ENCODE data around the gene CYTH1.
"Not testable (repeated sequence)": the region's sequence is repeated elsewhere in the genome, so short reads cannot be mapped to it uniquely, and the experiment has no call there.

The CYTH1 gene

GRCh38 chr17:78672871-78673371 lies 109.2 kb downstream of the CYTH1 start:
- FAIRE-seq = no peak
- DNase-seq (ENCODE audit: low spot score) = no peak

GRCh38 chr17:78672005-78672404 lies 110.1 kb downstream of the CYTH1 start:
- FAIRE-seq (no peak), DNase-seq (ENCODE audit: low spot score) (no peak)

GRCh38 chr17:78671726-78672001 lies 110.4 kb downstream of the CYTH1 start:
- FAIRE-seq; DNase-seq (ENCODE audit: low spot score): not testable (repeated sequence)

- FAIRE-seq = no peak
- DNase-seq (ENCODE audit: low spot score) = no peak
These were observed 111.0 kb downstream of the CYTH1 start for GRCh38 chr17:78670850-78671725.

- no peak for DNase-seq (ENCODE audit: low spot score)
- no peak for FAIRE-seq
These were observed 112.0 kb downstream of the CYTH1 start for GRCh38 chr17:78669975-78670518.

- DNase-seq (ENCODE audit: low spot score) (no peak), FAIRE-seq (no peak)
These were observed 112.7 kb downstream of the CYTH1 start for GRCh38 chr17:78669256-78669974.

GRCh38 chr17:78668847-78669246 lies 113.2 kb downstream of the CYTH1 start:
- DNase-seq (ENCODE audit: low spot score) = no peak
- no peak for FAIRE-seq

- DNase-seq (ENCODE audit: low spot score) (no peak), FAIRE-seq (peak; percentile 13)
These were observed 114.1 kb downstream of the CYTH1 start for GRCh38 chr17:78667741-78668640.

- DNase-seq (ENCODE audit: low spot score) (no peak), FAIRE-seq (no peak)
These were observed 115.0 kb downstream of the CYTH1 start for GRCh38 chr17:78667091-78667490.

- FAIRE-seq = no peak
- no peak for DNase-seq (ENCODE audit: low spot score)
These were observed 115.8 kb downstream of the CYTH1 start for GRCh38 chr17:78665952-78666920.

- FAIRE-seq (no peak), DNase-seq (ENCODE audit: low spot score) (no peak)
These were observed 116.6 kb downstream of the CYTH1 start for GRCh38 chr17:78665387-78665951.

GRCh38 chr17:78664476-78665386 lies 117.3 kb downstream of the CYTH1 start:
- no peak for DNase-seq (ENCODE audit: low spot score)
- no peak for FAIRE-seq

- FAIRE-seq (peak; percentile 20), DNase-seq (ENCODE audit: low spot score) (peak; percentile 79)
These were observed 120.8 kb downstream of the CYTH1 start for GRCh38 chr17:78661093-78661770.

GRCh38 chr17:78659546-78659945 lies 122.5 kb downstream of the CYTH1 start:
- FAIRE-seq = no peak
- no peak for DNase-seq (ENCODE audit: low spot score)

- no peak for FAIRE-seq
These were observed 123.7 kb downstream of the CYTH1 start for GRCh38 chr17:78658281-78658785.

GRCh38 chr17:78655251-78655940 lies 126.7 kb downstream of the CYTH1 start:
- DNase-seq (ENCODE audit: low spot score) = no peak
- FAIRE-seq = peak; percentile 32

More at GRCh38 chr17:78658281-78658785, 123.7 kb downstream of the CYTH1 start:
- no peak for DNase-seq (ENCODE audit: low spot score)

- FAIRE-seq (peak; percentile 96), DNase-seq (ENCODE audit: low spot score) (no peak)
These were observed 127.7 kb downstream of the CYTH1 start for GRCh38 chr17:78654325-78654724.

Data from urothelium cell line (cell line).